HepG2 (cell line): ENCODE measurements around the gene GIPC1. TPM values are rescaled to one million over a fixed set of nuclear protein-coding genes. Genes with fewer than 3 reads are reported as not detected.

Source experiments
- CEBPZ ChIP-seq: IDR thresholded peaks from 2 replicates; pipeline ENCODE4 v1.6.1; 2012; ENCODE audit warnings: low read length, improper control_type of control experiment
- EZH2 ChIP-seq: conservative IDR thresholded peaks from 2 replicates; pipeline ENCODE4 v1.6.1; 2012; ENCODE audit warnings: mild to moderate bottlenecking, low read depth, low read length, moderate library complexity
- FOXJ3 ChIP-seq: sonication (generic); formaldehyde crosslinking; IDR thresholded peaks from 2 replicates; pipeline ENCODE4 v1.4.0; 2020; ENCODE audit warnings: missing genetic modification reagents, mild to moderate bottlenecking, borderline replicate concordance
- NCOA1 ChIP-seq: sonication (generic); formaldehyde crosslinking; IDR thresholded peaks from 2 replicates; pipeline ENCODE4 v1.9.0; 2021; ENCODE audit warnings: missing genetic modification reagents
- RBAK ChIP-seq: sonication (generic); formaldehyde crosslinking; IDR thresholded peaks from 2 replicates; pipeline ENCODE4 v1.5.1; 2020; ENCODE audit warnings: mild to moderate bottlenecking, missing genetic modification reagents
- SNRNP70 ChIP-seq: fragments of 200-400 bp; formaldehyde crosslinking; IDR thresholded peaks from 2 replicates; pipeline ENCODE4 v1.6.1; 2017; ENCODE audit warnings: mild to moderate bottlenecking, low read depth, low read length, moderate library complexity
- STAT6 ChIP-seq: sonication (generic); formaldehyde crosslinking; IDR thresholded peaks from 2 replicates; pipeline ENCODE4 v1.4.0; 2020; ENCODE audit warnings: missing genetic modification reagents, mild to moderate bottlenecking, borderline replicate concordance
- TGIF2 ChIP-seq: IDR thresholded peaks from 2 replicates; pipeline ENCODE4 v1.6.1; 2016; ENCODE audit warnings: control low read depth, missing compliant biosample characterization
- TP53 ChIP-seq: sonication (generic); formaldehyde crosslinking; conservative IDR thresholded peaks from 2 replicates; pipeline ENCODE4 v1.4.0; 2020; ENCODE audit warnings: missing genetic modification reagents
- ZBTB40 ChIP-seq, 2 experiments: fragments of 450-650 bp in 1 of 2; sonication (generic) in 1 of 2; formaldehyde crosslinking in 1 of 2; IDR thresholded peaks; 2 replicates each; pipeline versions ENCODE4 v1.6.1 to v1.8.0; 2016 to 2022; ENCODE audit warnings: antibody characterized with exemption in 1 of 2, mild to moderate bottlenecking in 1 of 2, missing genetic modification reagents in 1 of 2
- ZNF263 ChIP-seq: sonication (generic); formaldehyde crosslinking; IDR thresholded peaks from 2 replicates; pipeline ENCODE4 v1.4.0; 2020; ENCODE audit warnings: missing genetic modification reagents
- ZNF597 ChIP-seq: sonication (generic); formaldehyde crosslinking; IDR thresholded peaks from 2 replicates; pipeline ENCODE4 v1.5.0; 2020; ENCODE audit warnings: missing genetic modification reagents
- ZNF776 ChIP-seq: sonication (generic); formaldehyde crosslinking; IDR thresholded peaks from 2 replicates; pipeline ENCODE4 v1.4.0; 2020; ENCODE audit warnings: mild to moderate bottlenecking, missing genetic modification reagents
- polyA plus RNA-seq, 8 experiments: library from polyadenylated mRNA; depleted of rRNA in 3 of 8; stranded (reverse) in 7 of 8; unstranded in 1 of 8; fragments of >200 nt; fragmentation: Illumina TruSeq in 4 of 8; extraction: Trizol in 4 of 8; gene quantifications; 2 replicates each; pipeline versions ENCODE4 v1.2.1 to v1.2.3, GENCODE V29; 2011 to 2016; ENCODE audit warnings: low read depth in 4 of 8, missing spikeins in 1 of 8, mixed read lengths in 1 of 8; ENCODE audit not compliant: insufficient read depth in 1 of 8
- total RNA-seq, 5 experiments: library from RNA; depleted of rRNA; stranded (reverse); fragments of >200 nt; fragmentation: Illumina TruSeq; extraction: Trizol; gene quantifications; 2 replicates each; pipeline ENCODE4 v1.2.3, GENCODE V29; 2016; ENCODE audit warnings: low read depth in 1 of 5

GIPC1 gene
- total and polyA plus RNA-seq, 2 of the 13 experiments (the other 11 are each of a cell fraction or from before 2014, with no cell fraction given): 27.1 to 48.1 TPM

GRCh38 chr19:14519860-14520407 is 24.0 kb upstream of the GIPC1 start (continued):
- no peak for TF ChIP-seq ZBTB40 (IDR thresholded peaks at IDR 0.05)
- no peak for TF ChIP-seq ZBTB40 (CRISPR knock-in tag; IDR thresholded peaks at IDR 0.05)
- no peak for TF ChIP-seq STAT6
- TF ChIP-seq ZNF597: no peak
- TF ChIP-seq CEBPZ: no peak
- TF ChIP-seq SNRNP70: no peak
- TF ChIP-seq TGIF2 (CRISPR knock-in tag): no peak; the same call in 1 of the 2 replicates
- no peak for TF ChIP-seq ZNF776 (CRISPR knock-in tag)
- 0 out of 2 replicates have a peak, but pooled peaks have one; percentile 7 for TF ChIP-seq FOXJ3 (CRISPR knock-in tag)
- no peak for TF ChIP-seq NCOA1 (CRISPR knock-in tag)
- TF ChIP-seq ZNF263 (CRISPR knock-in tag): no peak
- no peak for TF ChIP-seq TP53 (CRISPR knock-in tag)
- no peak for TF ChIP-seq EZH2
- no peak for TF ChIP-seq RBAK
